Hepatocyte (in vitro differentiated cells): ENCODE measurements around the gene HNRNPA2B1. TPM values are rescaled to one million over a fixed set of nuclear protein-coding genes. Genes with fewer than 3 reads are reported as not detected.

Source experiments
- DNase-seq: peaks from one replicate; pipeline ENCODE4 v3.0.0-alpha.2; 2016; ENCODE audit warnings: low spot score
- H2AFZ ChIP-seq: fragments of 200-600 bp; sonication (generic); 2 replicates; pipeline ENCODE4 v1.6.0; 2016; ENCODE audit warnings: antibody characterized with exemption, mild to moderate bottlenecking
- H3K27ac ChIP-seq: fragments of 200-600 bp; sonication (generic); 2 replicates; pipeline ENCODE4 v1.5.1; 2016; ENCODE audit warnings: mild to moderate bottlenecking
- H3K27me3 ChIP-seq: fragments of 200-600 bp; sonication (generic); 2 replicates; pipeline ENCODE4 v1.6.1; 2016
- H3K36me3 ChIP-seq: fragments of 200-600 bp; sonication (generic); replicated peaks from 2 replicates; pipeline ENCODE4 v1.5.1; 2016; ENCODE audit warnings: low read depth; ENCODE audit not compliant: insufficient read depth
- H3K4me1 ChIP-seq: fragments of 200-600 bp; sonication (generic); 2 replicates; pipeline ENCODE4 v1.5.1; 2016; ENCODE audit warnings: mild to moderate bottlenecking, moderate library complexity; ENCODE audit not compliant: insufficient read depth
- H3K4me2 ChIP-seq: fragments of 200-600 bp; sonication (generic); 2 replicates; pipeline ENCODE4 v1.6.0; 2016
- H3K4me3 ChIP-seq: fragments of 200-600 bp; sonication (generic); 2 replicates; pipeline ENCODE4 v1.5.1; 2016; ENCODE audit warnings: mild to moderate bottlenecking
- H3K79me2 ChIP-seq: fragments of 200-600 bp; sonication (generic); 2 replicates; pipeline ENCODE4 v1.6.0; 2017; ENCODE audit warnings: mild to moderate bottlenecking
- H3K9me2 ChIP-seq: fragments of 200-600 bp; sonication (generic); replicated peaks from 2 replicates; pipeline ENCODE4 v1.6.0; 2017; ENCODE audit warnings: mild to moderate bottlenecking; ENCODE audit not compliant: insufficient read depth
- H3K9me3 ChIP-seq: fragments of 200-600 bp; sonication (generic); 2 replicates; pipeline ENCODE4 v1.5.1; 2016; ENCODE audit warnings: low read depth, mild to moderate bottlenecking
- H4K20me1 ChIP-seq: fragments of 200-600 bp; sonication (generic); 2 replicates; pipeline ENCODE4 v1.6.0; 2016; ENCODE audit warnings: mild to moderate bottlenecking; ENCODE audit not compliant: insufficient read depth, poor library complexity, severe bottlenecking
- EZH2 ChIP-seq: fragments of 200-600 bp; sonication (generic); IDR thresholded peaks from 2 replicates; pipeline ENCODE4 v1.6.1; 2016; ENCODE audit warnings: antibody characterized with exemption, mild to moderate bottlenecking, borderline replicate concordance
- EZH2phosphoT487 ChIP-seq: fragments of 200-600 bp; sonication (generic); IDR thresholded peaks from one replicate; pipeline ENCODE4 v1.6.1; 2018; ENCODE audit warnings: antibody characterized with exemption, mild to moderate bottlenecking, low read depth, moderate library complexity; ENCODE audit not compliant: unreplicated experiment, severe bottlenecking
- WGBS: methylation state at CpG from one replicate; pipeline ENCODE4 v1.1.6; 2016; ENCODE audit warnings: low lambda C conversion rate; ENCODE audit errors: missing lambda C conversion rate; 5-methylcytosine and 5-hydroxymethylcytosine counted together
- polyA plus RNA-seq: library from polyadenylated mRNA; unstranded; fragments of >200 nt; fragmentation: Nextera tagmentation; extraction: Ambion mirVana; gene quantifications from 2 replicates; pipeline ENCODE4 v1.2.1, GENCODE V29; 2016
- total RNA-seq: library from RNA; depleted of rRNA; stranded (reverse); fragments of >200 nt; gene quantifications from 2 replicates; pipeline ENCODE4 v1.2.3, GENCODE V29; 2014
- TF ChIP-seq, protein P1 (sequence below): fragments of 200-600 bp; sonication (generic); IDR thresholded peaks from 2 replicates; pipeline ENCODE4 v1.5.1; 2016; ENCODE audit warnings: antibody characterized with exemption, mild to moderate bottlenecking; ENCODE audit not compliant: poor library complexity

The HNRNPA2B1 gene
- total and polyA plus RNA-seq, 2 experiments from 2014 or later: 193 to 553 TPM

DNA sequence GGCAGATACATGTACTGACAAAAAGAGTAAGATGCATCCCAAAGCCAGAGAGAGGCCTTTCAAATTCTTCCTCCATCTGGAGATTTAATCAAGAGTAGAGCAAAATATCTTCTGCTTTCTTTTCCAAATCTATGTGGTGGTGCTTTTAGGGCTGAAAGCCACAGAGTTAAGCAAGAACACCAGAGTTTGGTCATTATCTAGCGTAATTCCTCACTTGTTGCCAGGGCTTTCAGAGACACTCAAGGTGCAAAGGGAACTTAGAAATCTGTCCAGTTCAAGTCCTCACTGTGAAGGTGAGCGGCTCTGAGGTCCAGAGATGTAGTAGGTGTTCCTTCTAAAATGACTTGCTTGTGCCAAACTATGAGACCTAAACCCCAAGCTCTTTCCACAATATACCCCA, 59.5 kb downstream of the HNRNPA2B1 start:
- Histone ChIP-seq H4K20me1 (no peaks in the 10 kb centered on the region), H3K36me3 (no peaks in the 10 kb centered on the region), H3K4me3 (no peak overlapping the region), H3K79me2 (no peaks in the 10 kb centered on the region), H2AFZ (no peak overlapping the region), H3K27ac (no peak overlapping the region), H3K9me3 (no peaks in the 10 kb centered on the region), H3K9me2 (no peaks in the 10 kb centered on the region), H3K27me3 (no peaks in the 10 kb centered on the region), H3K4me2 (no peak overlapping the region), H3K4me1 (no peaks in the 10 kb centered on the region)
- TF ChIP-seq EZH2phosphoT487 (no peak), EZH2 (no peak)
- no peak for DNase-seq
- WGBS: 91% methylated on average over 2 of the region's 2 CpGs

DNA sequence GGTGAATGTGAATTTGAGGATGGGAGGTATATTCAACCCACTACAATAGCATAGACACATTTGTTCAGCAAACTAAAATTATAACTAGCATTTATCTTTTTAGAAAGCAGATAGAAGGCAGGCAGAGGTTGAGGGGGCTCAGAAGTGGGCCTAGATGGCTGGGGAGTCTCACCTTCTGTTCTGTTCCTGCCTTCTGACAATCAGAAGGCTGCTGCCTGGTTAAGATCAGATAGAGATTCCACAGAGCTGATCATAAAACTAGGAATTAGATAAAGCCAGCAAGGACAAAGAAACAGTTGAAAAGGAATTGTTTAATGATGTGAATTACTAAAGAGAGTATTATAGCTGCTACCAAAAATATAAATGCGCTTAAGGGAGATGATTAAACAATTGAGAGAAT, 60.2 kb downstream of the HNRNPA2B1 start:
- Histone ChIP-seq H4K20me1 (no peaks in the 10 kb centered on the region), H3K4me1 (no peaks in the 10 kb centered on the region), H3K4me2 (no peak overlapping the region), H3K36me3 (no peaks in the 10 kb centered on the region), H3K9me2 (no peaks in the 10 kb centered on the region), H2AFZ (no peak overlapping the region), H3K9me3 (no peaks in the 10 kb centered on the region), H3K27me3 (no peaks in the 10 kb centered on the region), H3K79me2 (no peaks in the 10 kb centered on the region), H3K4me3 (no peak overlapping the region), H3K27ac (no peak overlapping the region)
- DNase-seq: no peak
- 92% methylated on average over 1 of the region's 1 CpG for WGBS
- TF ChIP-seq EZH2phosphoT487 (no peak), EZH2 (no peak)
- TF ChIP-seq, protein P1, sequence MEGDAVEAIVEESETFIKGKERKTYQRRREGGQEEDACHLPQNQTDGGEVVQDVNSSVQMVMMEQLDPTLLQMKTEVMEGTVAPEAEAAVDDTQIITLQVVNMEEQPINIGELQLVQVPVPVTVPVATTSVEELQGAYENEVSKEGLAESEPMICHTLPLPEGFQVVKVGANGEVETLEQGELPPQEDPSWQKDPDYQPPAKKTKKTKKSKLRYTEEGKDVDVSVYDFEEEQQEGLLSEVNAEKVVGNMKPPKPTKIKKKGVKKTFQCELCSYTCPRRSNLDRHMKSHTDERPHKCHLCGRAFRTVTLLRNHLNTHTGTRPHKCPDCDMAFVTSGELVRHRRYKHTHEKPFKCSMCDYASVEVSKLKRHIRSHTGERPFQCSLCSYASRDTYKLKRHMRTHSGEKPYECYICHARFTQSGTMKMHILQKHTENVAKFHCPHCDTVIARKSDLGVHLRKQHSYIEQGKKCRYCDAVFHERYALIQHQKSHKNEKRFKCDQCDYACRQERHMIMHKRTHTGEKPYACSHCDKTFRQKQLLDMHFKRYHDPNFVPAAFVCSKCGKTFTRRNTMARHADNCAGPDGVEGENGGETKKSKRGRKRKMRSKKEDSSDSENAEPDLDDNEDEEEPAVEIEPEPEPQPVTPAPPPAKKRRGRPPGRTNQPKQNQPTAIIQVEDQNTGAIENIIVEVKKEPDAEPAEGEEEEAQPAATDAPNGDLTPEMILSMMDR: no peak

Other genes starting within 250 kb of the HNRNPA2B1 start
- 10.0 and 10.8 TPM in 2 replicates for gene NFE2L3, start 48.5 kb downstream of the HNRNPA2B1 start, total RNA-seq
- gene NFE2L3, start 48.5 kb downstream of the HNRNPA2B1 start, polyA plus RNA-seq: 4.7 and 6.5 TPM in 2 replicates
- 154 and 165 TPM in 2 replicates for gene CBX3, start 999 bp upstream of the HNRNPA2B1 start, total RNA-seq
- gene CBX3, start 999 bp upstream of the HNRNPA2B1 start, polyA plus RNA-seq: 120 and 129 TPM in 2 replicates
- gene SNX10, start 91.1 kb upstream of the HNRNPA2B1 start, total RNA-seq: 6.3 and 8.2 TPM in 2 replicates
- 5.4 and 6.1 TPM in 2 replicates for gene SNX10, start 91.1 kb upstream of the HNRNPA2B1 start, polyA plus RNA-seq